GM18867 (cell line): Measurements from ENCODE around the gene IGF2BP1.
"Not testable (repeated sequence)": the region's sequence is repeated elsewhere in the genome, so short reads cannot be mapped to it uniquely, and the experiment has no call there.

ENCODE experiments used
- ATAC-seq: cut with Tn5 transposase; IDR thresholded peaks from one replicate; pipeline ENCODE4 v1.9.1; 2021; ENCODE audit warnings: mild to moderate bottlenecking, moderate library complexity; ENCODE audit not compliant: unreplicated experiment

The IGF2BP1 gene

GRCh38 chr17:49049265-49049664 is 52.1 kb downstream of the IGF2BP1 start:
- no peak for ATAC-seq

GRCh38 chr17:49050611-49051010 is 53.4 kb downstream of the IGF2BP1 start:
- ATAC-seq = no peak

GRCh38 chr17:49051269-49051668 is 54.1 kb downstream of the IGF2BP1 start:
- no peak for ATAC-seq

GRCh38 chr17:49053171-49053829 is 56.1 kb downstream of the IGF2BP1 start:
- no peak for ATAC-seq

GRCh38 chr17:49054342-49055092 is 57.3 kb downstream of the IGF2BP1 start:
- ATAC-seq = no peak

GRCh38 chr17:49055181-49055927 is 58.2 kb downstream of the IGF2BP1 start:
- no peak for ATAC-seq

GRCh38 chr17:49061524-49061943 is 64.3 kb downstream of the IGF2BP1 start:
- ATAC-seq = no peak

- ATAC-seq = no peak
Measured at GRCh38 chr17:49063652-49064051, 66.5 kb downstream of the IGF2BP1 start.

- ATAC-seq = no peak
Measured at GRCh38 chr17:49067163-49067562, 70.0 kb downstream of the IGF2BP1 start.

GRCh38 chr17:49069585-49070273 is 72.5 kb downstream of the IGF2BP1 start:
- ATAC-seq = no peak

GRCh38 chr17:49071106-49071505 is 73.9 kb downstream of the IGF2BP1 start:
- no peak for ATAC-seq

- no peak for ATAC-seq
Measured at GRCh38 chr17:49074851-49075540, 77.8 kb downstream of the IGF2BP1 start.

- ATAC-seq = no peak
Measured at GRCh38 chr17:49076573-49077384, 79.6 kb downstream of the IGF2BP1 start.

- no peak for ATAC-seq
Measured at GRCh38 chr17:49078248-49078647, 81.1 kb downstream of the IGF2BP1 start.

- ATAC-seq = no peak
Measured at GRCh38 chr17:49079840-49080663, 82.9 kb downstream of the IGF2BP1 start.

- ATAC-seq = no peak
Measured at GRCh38 chr17:49082231-49082630, 85.0 kb downstream of the IGF2BP1 start.

GRCh38 chr17:49085046-49085445 is 87.9 kb downstream of the IGF2BP1 start:
- ATAC-seq = not testable (repeated sequence)

- no peak for ATAC-seq
Measured at GRCh38 chr17:49085565-49086315, 88.6 kb downstream of the IGF2BP1 start.
